GM12878 (cell line): ENCODE data around the gene CYP1A1.
"Not testable (repeated sequence)": the region's sequence is repeated elsewhere in the genome, so short reads cannot be mapped to it uniquely, and the experiment has no call there.

Experiments used
- EP300 ChIP-seq, 2 experiments: fragments of 150-350 bp in 1 of 2; IDR thresholded peaks; 2 replicates each; pipeline ENCODE4 v1.6.1; 2011 to 2012; ENCODE audit warnings: low read depth in 2 of 2, low read length in 2 of 2, borderline replicate concordance in 1 of 2, improper control_type of control experiment in 1 of 2, inconsistent platforms in 1 of 2; ENCODE audit not compliant: control insufficient read depth in 1 of 2
- EZH2 ChIP-seq: IDR thresholded peaks from 2 replicates; pipeline ENCODE4 v1.6.1; 2012; ENCODE audit warnings: low read depth, mild to moderate bottlenecking, control low read depth, inconsistent platforms, low read length, borderline replicate concordance; ENCODE audit not compliant: control insufficient read depth
- FOS ChIP-seq: IDR thresholded peaks from 3 replicates; pipeline ENCODE4 v1.6.1; 2011; ENCODE audit warnings: borderline replicate concordance; ENCODE audit not compliant: insufficient read length; ENCODE audit errors: extremely low read depth
- HDAC6 ChIP-seq: fragments of 200-600 bp; sonication (generic); IDR thresholded peaks from one replicate; pipeline ENCODE4 v1.8.0; 2017; ENCODE audit warnings: antibody characterized with exemption; ENCODE audit not compliant: unreplicated experiment
- HDGF ChIP-seq: fragments of 450-650 bp; IDR thresholded peaks from 2 replicates; pipeline ENCODE4 v1.6.1; 2016; ENCODE audit warnings: antibody characterized with exemption
- MYC ChIP-seq: IDR thresholded peaks from 2 replicates; pipeline ENCODE4 v1.6.1; 2011; ENCODE audit warnings: mild to moderate bottlenecking, low read length, moderate library complexity, inconsistent platforms; ENCODE audit not compliant: insufficient read depth, insufficient replicate concordance, insufficient read length, severe bottlenecking
- POLR2A ChIP-seq: IDR thresholded peaks from 2 replicates; pipeline ENCODE4 v1.6.1; 2011; ENCODE audit warnings: low read depth, mild to moderate bottlenecking, low read length
- RAD21 ChIP-seq: IDR thresholded peaks from 2 replicates; pipeline ENCODE4 v1.6.1; 2011; ENCODE audit warnings: mild to moderate bottlenecking, low read depth, low read length, moderate library complexity; ENCODE audit not compliant: insufficient read depth
- RB1 ChIP-seq: fragments of 450-650 bp; formaldehyde crosslinking; IDR thresholded peaks from 2 replicates; pipeline ENCODE4 v1.6.1; 2017; ENCODE audit warnings: mild to moderate bottlenecking, borderline replicate concordance
- TF ChIP-seq, protein P1 (sequence below), 3 experiments: IDR thresholded peaks in 2 of 3; conservative IDR thresholded peaks in 1 of 3; 2 replicates each; pipeline ENCODE4 v1.5.1; 2011; ENCODE audit warnings: low read depth in 3 of 3, low read length in 3 of 3, mild to moderate bottlenecking in 3 of 3, control low read depth in 2 of 3, moderate library complexity in 2 of 3, inconsistent platforms in 1 of 3, mixed read lengths in 1 of 3; ENCODE audit not compliant: control insufficient read depth in 2 of 3, insufficient read depth in 1 of 3; ENCODE audit errors: extremely low read depth in 1 of 3
- TF ChIP-seq, protein P2 (sequence below): IDR thresholded peaks from 2 replicates; pipeline ENCODE4 v1.6.1; 2011; ENCODE audit warnings: low read depth, low read length, improper control_type of control experiment, borderline replicate concordance
- TF ChIP-seq, protein P3 (sequence below): fragments of 450-650 bp; IDR thresholded peaks from 2 replicates; pipeline ENCODE4 v1.6.1; 2017; ENCODE audit warnings: mild to moderate bottlenecking

DNA sequence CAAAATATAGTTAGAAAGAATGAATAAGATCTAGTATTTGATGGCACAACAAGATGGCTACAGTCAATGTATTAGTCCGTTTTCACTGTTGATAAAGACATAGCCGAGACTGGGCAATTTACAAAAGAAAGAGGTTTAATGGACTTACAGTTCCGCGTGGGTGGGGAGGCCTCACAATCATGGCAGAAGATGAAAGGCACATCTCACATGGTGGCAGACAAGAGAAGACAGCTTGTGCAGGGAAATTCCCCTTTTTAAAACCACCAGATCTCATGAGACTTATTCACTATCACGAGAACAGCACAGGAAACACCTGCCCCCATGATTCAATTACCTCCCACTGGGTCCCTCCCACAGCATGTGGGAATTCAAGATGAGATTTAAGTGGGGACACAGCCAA is 12.9 kb upstream of the CYP1A1 start:
- TF ChIP-seq RAD21; EP300 (IDR thresholded peaks at IDR 0.05; ENCODE audit: borderline replicate concordance in 1 of 2, control insufficient read depth in 1 of 2, low read depth in 2 of 2, low read length in 2 of 2); HDAC6; RB1; EZH2; POLR2A; FOS; MYC; HDGF: not testable (repeated sequence)
- TF ChIP-seq, protein P1, sequence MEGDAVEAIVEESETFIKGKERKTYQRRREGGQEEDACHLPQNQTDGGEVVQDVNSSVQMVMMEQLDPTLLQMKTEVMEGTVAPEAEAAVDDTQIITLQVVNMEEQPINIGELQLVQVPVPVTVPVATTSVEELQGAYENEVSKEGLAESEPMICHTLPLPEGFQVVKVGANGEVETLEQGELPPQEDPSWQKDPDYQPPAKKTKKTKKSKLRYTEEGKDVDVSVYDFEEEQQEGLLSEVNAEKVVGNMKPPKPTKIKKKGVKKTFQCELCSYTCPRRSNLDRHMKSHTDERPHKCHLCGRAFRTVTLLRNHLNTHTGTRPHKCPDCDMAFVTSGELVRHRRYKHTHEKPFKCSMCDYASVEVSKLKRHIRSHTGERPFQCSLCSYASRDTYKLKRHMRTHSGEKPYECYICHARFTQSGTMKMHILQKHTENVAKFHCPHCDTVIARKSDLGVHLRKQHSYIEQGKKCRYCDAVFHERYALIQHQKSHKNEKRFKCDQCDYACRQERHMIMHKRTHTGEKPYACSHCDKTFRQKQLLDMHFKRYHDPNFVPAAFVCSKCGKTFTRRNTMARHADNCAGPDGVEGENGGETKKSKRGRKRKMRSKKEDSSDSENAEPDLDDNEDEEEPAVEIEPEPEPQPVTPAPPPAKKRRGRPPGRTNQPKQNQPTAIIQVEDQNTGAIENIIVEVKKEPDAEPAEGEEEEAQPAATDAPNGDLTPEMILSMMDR (IDR thresholded peaks at IDR 0.05 in 2 of 3, conservative IDR thresholded peaks at IDR 0.05 in 1 of 3; ENCODE audit: control insufficient read depth in 2 of 3, extremely low read depth in 1 of 3, insufficient read depth in 1 of 3, low read depth in 3 of 3, low read length in 3 of 3) = not testable (repeated sequence)
- TF ChIP-seq, protein P2, sequence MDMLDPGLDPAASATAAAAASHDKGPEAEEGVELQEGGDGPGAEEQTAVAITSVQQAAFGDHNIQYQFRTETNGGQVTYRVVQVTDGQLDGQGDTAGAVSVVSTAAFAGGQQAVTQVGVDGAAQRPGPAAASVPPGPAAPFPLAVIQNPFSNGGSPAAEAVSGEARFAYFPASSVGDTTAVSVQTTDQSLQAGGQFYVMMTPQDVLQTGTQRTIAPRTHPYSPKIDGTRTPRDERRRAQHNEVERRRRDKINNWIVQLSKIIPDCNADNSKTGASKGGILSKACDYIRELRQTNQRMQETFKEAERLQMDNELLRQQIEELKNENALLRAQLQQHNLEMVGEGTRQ = not testable (repeated sequence)
- TF ChIP-seq, protein P3, sequence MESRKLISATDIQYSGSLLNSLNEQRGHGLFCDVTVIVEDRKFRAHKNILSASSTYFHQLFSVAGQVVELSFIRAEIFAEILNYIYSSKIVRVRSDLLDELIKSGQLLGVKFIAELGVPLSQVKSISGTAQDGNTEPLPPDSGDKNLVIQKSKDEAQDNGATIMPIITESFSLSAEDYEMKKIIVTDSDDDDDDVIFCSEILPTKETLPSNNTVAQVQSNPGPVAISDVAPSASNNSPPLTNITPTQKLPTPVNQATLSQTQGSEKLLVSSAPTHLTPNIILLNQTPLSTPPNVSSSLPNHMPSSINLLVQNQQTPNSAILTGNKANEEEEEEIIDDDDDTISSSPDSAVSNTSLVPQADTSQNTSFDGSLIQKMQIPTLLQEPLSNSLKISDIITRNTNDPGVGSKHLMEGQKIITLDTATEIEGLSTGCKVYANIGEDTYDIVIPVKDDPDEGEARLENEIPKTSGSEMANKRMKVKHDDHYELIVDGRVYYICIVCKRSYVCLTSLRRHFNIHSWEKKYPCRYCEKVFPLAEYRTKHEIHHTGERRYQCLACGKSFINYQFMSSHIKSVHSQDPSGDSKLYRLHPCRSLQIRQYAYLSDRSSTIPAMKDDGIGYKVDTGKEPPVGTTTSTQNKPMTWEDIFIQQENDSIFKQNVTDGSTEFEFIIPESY = not testable (repeated sequence)
